Breast epithelium (tissue), 3 donors: Measurements from ENCODE around the gene GNB1L.

Experiments
- CTCF ChIP-seq, 3 donors: fragments of 450-650 bp; IDR thresholded peaks; one replicate each; pipeline ENCODE4 v1.5.1; 2016 to 2017; ENCODE audit warnings: antibody characterized with exemption in 3 of 3, mild to moderate bottlenecking in 3 of 3, moderate library complexity in 3 of 3
- POLR2A ChIP-seq: fragments of 450-650 bp; IDR thresholded peaks from one replicate; pipeline ENCODE4 v1.6.1; 2016; ENCODE audit warnings: antibody characterized with exemption, mild to moderate bottlenecking, moderate library complexity
- POLR2AphosphoS5 ChIP-seq, 3 donors: sonication (generic); formaldehyde crosslinking; IDR thresholded peaks; one replicate each; pipeline ENCODE4 v1.6.1; 2017; ENCODE audit warnings: antibody characterized with exemption in 3 of 3

- TF ChIP-seq POLR2A, result no peak
- TF ChIP-seq CTCF (IDR thresholded peaks at IDR 0.05), result no peak
- no peak for TF ChIP-seq POLR2AphosphoS5 (IDR thresholded peaks at IDR 0.05)
Measured at GRCh38 chr22:19751497-19752245, 103.0 kb downstream of the GNB1L start.
